K562 (cell line): ENCODE measurements around the gene ZNF787. TPM values are rescaled to one million over a fixed set of nuclear protein-coding genes. Genes with fewer than 3 reads are reported as not detected.

Source experiments
- ATAC-seq: fragments of 200-7000 bp; cut with Tn5 transposase; 3 replicates; pipeline ENCODE4 v1.9.1; 2020; ENCODE audit warnings: moderate library complexity
- BruUV-seq: library from RNA; stranded (reverse); fragments of 400-500 nt; replicated peaks from 2 replicates; lab custom pipeline; 2021; lab: Mats Ljungman, UMichigan
- CTCF ChIA-PET: fragments of 300-600 bp; formaldehyde crosslinking; extraction: SDS; loops from one replicate; lab custom pipeline; 2021; ENCODE audit warnings: low intra/inter-chr PET ratio; lab: Yijun Ruan, JAX
- POLR2A ChIA-PET: fragments of 300-600, 350-650 bp; sonication (Branson Sonifier 250); formaldehyde crosslinking; extraction: SDS; loops from one replicate; lab custom pipeline; 2021; ENCODE audit warnings: antibody characterized with exemption, inconsistent platforms; lab: Yijun Ruan, JAX
- DNase-seq, 4 experiments: peaks; one replicate each; pipeline versions ENCODE4 v3.0.0 to v3.0.0-alpha.2; 2011 to 2018; ENCODE audit warnings: low spot score in 3 of 4, mixed read lengths in 3 of 4; ENCODE audit errors: extremely low read depth in 1 of 4
- FAIRE-seq: peaks from 2 replicates; lab custom pipeline; 2011; peaks lifted over from hg19 to GRCh38; lab: Jason Lieb, UNC
- H2AFZ ChIP-seq: 2 replicates; pipeline ENCODE4 v1.6.0; 2011; ENCODE audit warnings: low read depth, low read length, control low read depth, inconsistent platforms
- H3K27ac ChIP-seq: fragments of 200-600 bp; 3 replicates; pipeline ENCODE4 v1.8.0; 2011; ENCODE audit warnings: low read depth, mild to moderate bottlenecking, control low read depth, inconsistent platforms, low read length, moderate library complexity, mixed read lengths; ENCODE audit errors: extremely low read depth
- H3K27me3 ChIP-seq, 2 experiments: fragments of 300-600 bp in 1 of 2; 2 replicates in 1 of 2; 3 replicates in 1 of 2; pipeline versions ENCODE4 v1.6.0 to v1.8.0; 2011; ENCODE audit warnings: inconsistent platforms in 2 of 2, low read length in 2 of 2, mild to moderate bottlenecking in 1 of 2, mixed read lengths in 1 of 2, moderate library complexity in 1 of 2; ENCODE audit not compliant: control insufficient read depth in 2 of 2, insufficient read depth in 2 of 2
- H3K36me3 ChIP-seq: fragments of 300-600 bp; 3 replicates; pipeline ENCODE4 v1.8.0; 2011; ENCODE audit warnings: mild to moderate bottlenecking, low read length, inconsistent platforms; ENCODE audit not compliant: control insufficient read depth, insufficient read depth
- H3K4me1 ChIP-seq, 2 experiments: fragments of 200-600 bp in 1 of 2; replicated peaks in 1 of 2; 2 replicates in 1 of 2; 3 replicates in 1 of 2; pipeline versions ENCODE4 v1.5.1 to v1.8.0; 2011; ENCODE audit warnings: inconsistent platforms in 2 of 2, low read length in 2 of 2, mild to moderate bottlenecking in 1 of 2, mixed read lengths in 1 of 2, moderate library complexity in 1 of 2; ENCODE audit not compliant: control insufficient read depth in 2 of 2, insufficient read depth in 2 of 2
- H3K4me2 ChIP-seq: 2 replicates; pipeline ENCODE4 v1.6.1; 2011; ENCODE audit warnings: low read length, control low read depth, inconsistent platforms, mixed read lengths; ENCODE audit not compliant: insufficient read depth
- H3K4me3 ChIP-seq: fragments of 200-600 bp; sonication (generic), shearing (Covaris generic); 2 replicates; pipeline ENCODE4 v1.5.1; 2016; ENCODE audit warnings: control low read depth, inconsistent platforms
- H3K79me2 ChIP-seq: fragments of 200-600 bp; 3 replicates; pipeline ENCODE4 v1.8.0; 2011; ENCODE audit warnings: low read length, inconsistent platforms; ENCODE audit not compliant: control insufficient read depth, insufficient read depth
- H3K9ac ChIP-seq, 2 experiments: 2 replicates each; pipeline versions ENCODE4 v1.6.0 to v1.6.1; 2011; ENCODE audit warnings: low read depth in 2 of 2, low read length in 2 of 2, control low read depth in 1 of 2, inconsistent platforms in 1 of 2, mild to moderate bottlenecking in 1 of 2, mixed read lengths in 1 of 2; ENCODE audit not compliant: insufficient read depth in 1 of 2
- H3K9me1 ChIP-seq: one replicate; pipeline ENCODE4 v1.6.0; 2011; ENCODE audit warnings: inconsistent platforms, mild to moderate bottlenecking, low read length, moderate library complexity; ENCODE audit not compliant: control insufficient read depth, insufficient read depth
- H3K9me3 ChIP-seq: replicated peaks from 2 replicates; pipeline ENCODE4 v1.5.1; 2011; ENCODE audit warnings: low read depth, low read length, inconsistent platforms; ENCODE audit not compliant: control insufficient read depth, insufficient read depth
- H4K20me1 ChIP-seq: replicated peaks from 2 replicates; pipeline ENCODE4 v1.6.1; 2011; ENCODE audit warnings: low read length, inconsistent platforms, mixed read lengths; ENCODE audit not compliant: control insufficient read depth, insufficient read depth
- CBX3 ChIP-seq, 2 experiments: IDR thresholded peaks; 1 replicate in 1 of 2; 2 replicates in 1 of 2; pipeline ENCODE4 v1.6.1; 2012; ENCODE audit warnings: inconsistent platforms in 2 of 2, low read length in 2 of 2, borderline replicate concordance in 1 of 2, control low read depth in 1 of 2
- CBX5 ChIP-seq: IDR thresholded peaks from 2 replicates; pipeline ENCODE4 v1.6.1; 2014; ENCODE audit warnings: low read depth, borderline replicate concordance
- ETS1 ChIP-seq: conservative IDR thresholded peaks from 2 replicates; pipeline ENCODE4 v1.6.1; 2011; ENCODE audit warnings: low read depth, mild to moderate bottlenecking, low read length; ENCODE audit not compliant: control insufficient read depth
- FOXK1 ChIP-seq: sonication (generic); formaldehyde crosslinking; IDR thresholded peaks from 2 replicates; pipeline ENCODE4 v1.8.0; 2022; ENCODE audit warnings: missing genetic modification reagents, mild to moderate bottlenecking, borderline replicate concordance
- GATA2 ChIP-seq: sonication (generic); formaldehyde crosslinking; IDR thresholded peaks from 2 replicates; pipeline ENCODE4 v1.4.0; 2020; ENCODE audit warnings: mild to moderate bottlenecking, missing genetic modification reagents
- KAT2B ChIP-seq: IDR thresholded peaks from one replicate; pipeline ENCODE4 v1.6.1; 2012; ENCODE audit warnings: low read depth, mild to moderate bottlenecking, control low read depth, inconsistent platforms, low read length, moderate library complexity
- MEIS2 ChIP-seq: fragments of 450-650 bp; IDR thresholded peaks from 2 replicates; pipeline ENCODE4 v1.6.1; 2014; ENCODE audit warnings: mild to moderate bottlenecking; ENCODE audit not compliant: partially characterized antibody
- POLR2G ChIP-seq: fragments of 200-400 bp; formaldehyde crosslinking; IDR thresholded peaks from 2 replicates; pipeline ENCODE4 v1.6.1; 2017; ENCODE audit warnings: low read depth, mild to moderate bottlenecking, antibody characterized with exemption, low read length, moderate library complexity
- RCOR1 ChIP-seq, 2 experiments: IDR thresholded peaks; 2 replicates each; pipeline ENCODE4 v1.6.1; 2012; ENCODE audit warnings: low read depth in 2 of 2, low read length in 2 of 2, borderline replicate concordance in 1 of 2, improper control_type of control experiment in 1 of 2
- SNRNP70 ChIP-seq: fragments of 200-400 bp; formaldehyde crosslinking; optimal IDR thresholded peaks from 2 replicates; pipeline ENCODE3; 2017; ENCODE audit warnings: low read depth, low read length
- SRF ChIP-seq, 2 experiments: fragments of 250-450, 450-650 bp in 1 of 2; sonication (Bioruptor Pico) in 1 of 2; sonication (generic) in 1 of 2; formaldehyde crosslinking; IDR thresholded peaks; 2 replicates each; pipeline versions ENCODE4 v1.5.0 to v1.5.1; 2020 to 2022; ENCODE audit warnings: mild to moderate bottlenecking in 1 of 2, missing genetic modification reagents in 1 of 2
- ZNF445 ChIP-seq: fragments of 250-450 bp; sonication (Bioruptor Pico); IDR thresholded peaks from 2 replicates; pipeline ENCODE4 v1.4.0; 2020; ENCODE audit warnings: low read depth, mild to moderate bottlenecking, moderate library complexity
- WGBS: fragments of 100-300 bp; shearing (Covaris generic); methylation state at CpG from one replicate; pipeline ENCODE4 v1.1.6; 2016; ENCODE audit warnings: low coverage, mixed read lengths; ENCODE audit not compliant: insufficient coverage; ENCODE audit errors: missing lambda C conversion rate; 5-methylcytosine and 5-hydroxymethylcytosine counted together
- in situ Hi-C: fragments of 300-500 bp; cut with MboI; formaldehyde crosslinking; loops from 4 replicates; pipeline ENCODE4 v1.15.0; 2018; ENCODE audit warnings: inconsistent platforms, mixed read lengths
- intact Hi-C: fragments of 100-400 bp; cut with micrococcal nuclease; formaldehyde crosslinking; loops from 2 replicates; pipeline ENCODE4 v1.14.2; 2022
- polyA plus RNA-seq, 8 experiments: library from polyadenylated mRNA; depleted of rRNA in 4 of 8; stranded (reverse) in 5 of 8; unstranded in 3 of 8; fragments of >200 nt; fragmentation: Nextera tagmentation in 2 of 8; fragmentation: Illumina TruSeq in 1 of 8; extraction: Ambion mirVana in 2 of 8; extraction: Trizol in 1 of 8; gene quantifications; 2 replicates each; pipeline versions ENCODE4 v1.2.1 to v1.2.3, GENCODE V29; 2011 to 2014; ENCODE audit warnings: inconsistent platforms in 1 of 8, missing spikeins in 1 of 8
- total RNA-seq, 7 experiments: library from RNA; depleted of rRNA in 6 of 7; stranded (reverse); fragments of >200 nt in 6 of 7; fragmentation: Illumina TruSeq in 2 of 7; extraction: Trizol in 2 of 7; gene quantifications; 2 replicates each; pipeline versions ENCODE4 v1.2.1 to v1.2.3, GENCODE V29; 2011 to 2021; ENCODE audit warnings: low replicate concordance in 1 of 7
- TF ChIP-seq, protein P1 (sequence below): fragments of 450-650 bp; IDR thresholded peaks from 2 replicates; pipeline ENCODE4 v1.6.1; 2018; ENCODE audit not compliant: partially characterized antibody
- TF ChIP-seq, protein P2 (sequence below): fragments of 450-650 bp; IDR thresholded peaks from 2 replicates; pipeline ENCODE4 v1.6.1; 2014; ENCODE audit warnings: low read depth, mild to moderate bottlenecking, moderate library complexity, borderline replicate concordance

ZNF787 gene
- total and polyA plus RNA-seq, 9 of the 15 experiments (the other 6 are each of a cell fraction or from before 2014, with no cell fraction given) = 0.45 to 77.6 (median 7.3) TPM

DNA sequence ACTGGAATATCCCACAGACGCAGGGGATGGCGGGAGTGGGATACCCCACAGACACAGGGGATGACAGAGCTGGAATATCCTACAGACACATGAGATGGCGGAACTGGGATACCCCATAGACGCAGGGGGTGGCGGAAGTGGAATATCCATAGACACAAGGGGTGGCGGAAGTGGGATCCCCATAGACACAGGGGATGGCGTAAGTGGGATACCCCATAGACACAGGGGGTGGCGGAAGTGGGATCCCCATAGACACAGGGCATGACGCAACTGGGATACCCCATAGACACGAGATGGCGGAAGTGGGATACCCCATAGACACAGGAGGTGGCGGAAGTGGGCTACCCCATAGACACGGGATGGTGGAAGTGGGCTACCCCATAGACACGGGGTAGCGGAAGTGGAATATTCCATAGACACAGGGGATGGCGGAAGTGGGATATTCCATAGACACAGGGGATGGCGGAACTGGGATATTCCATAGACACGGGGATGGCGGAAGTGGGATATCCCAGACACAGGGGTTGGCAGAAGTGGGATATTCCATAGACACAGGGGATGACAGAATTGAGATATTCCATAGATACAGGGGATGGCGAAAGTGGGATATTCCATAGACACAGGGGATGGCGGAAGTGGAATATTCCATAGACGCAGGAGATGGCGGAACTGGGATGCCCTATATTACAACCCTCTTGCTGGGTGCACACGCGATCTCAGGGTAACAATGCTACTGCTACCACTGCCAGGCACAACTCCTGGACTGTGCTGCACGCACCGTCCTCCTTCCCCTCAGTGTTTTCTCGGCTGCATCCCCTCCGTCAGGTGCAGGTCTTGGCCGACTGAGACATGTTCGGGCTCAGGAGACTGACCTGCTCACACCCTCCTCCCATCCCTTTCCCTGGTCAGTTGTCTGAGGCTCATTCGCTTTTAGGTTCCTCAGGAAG, 28.1 kb downstream of the ZNF787 start:
- intact Hi-C loops = no loop called here
- FAIRE-seq (no peak), ATAC-seq (no peak), DNase-seq (no peak)
- Histone ChIP-seq H3K4me3 (no peak overlapping the region), H3K9me1 (no peaks in the 10 kb centered on the region), H3K9me3 (peaks cover 15% of the 10 kb centered on the region), H3K36me3 (peaks cover 78% of the 10 kb centered on the region; the same call in 2 of the 3 replicates), H3K27me3 (no peaks in the 10 kb centered on the region), H2AFZ (no peak overlapping the region), H4K20me1 (no peaks in the 10 kb centered on the region), H3K79me2 (peaks cover 66% of the 10 kb centered on the region), H3K4me1 (no peaks in the 10 kb centered on the region; a peak in 1 of 5 replicates), H3K4me2 (no peak overlapping the region), H3K27ac (no peak overlapping the region), H3K9ac (no peak overlapping the region)
- WGBS = 97% methylated on average over 32 of the region's 32 CpGs
- POLR2A ChIA-PET = no interaction called here
- no TSS peak for BruUV-seq
- CTCF ChIA-PET = no interaction called here
- in situ Hi-C loops = no loop called here
- TF ChIP-seq FOXK1 (CRISPR knock-in tag) = no peak
- no peak for TF ChIP-seq SNRNP70
- peak; percentile 69; the same call in 1 of the 2 replicates for TF ChIP-seq ZNF445 (CRISPR knock-in tag)
- no peak for TF ChIP-seq GATA2 (CRISPR knock-in tag)
- TF ChIP-seq SRF (CRISPR knock-in tag; IDR thresholded peaks at IDR 0.05) = no peak
- TF ChIP-seq ETS1 = no peak
- no peak for TF ChIP-seq KAT2B
- TF ChIP-seq, protein P1, sequence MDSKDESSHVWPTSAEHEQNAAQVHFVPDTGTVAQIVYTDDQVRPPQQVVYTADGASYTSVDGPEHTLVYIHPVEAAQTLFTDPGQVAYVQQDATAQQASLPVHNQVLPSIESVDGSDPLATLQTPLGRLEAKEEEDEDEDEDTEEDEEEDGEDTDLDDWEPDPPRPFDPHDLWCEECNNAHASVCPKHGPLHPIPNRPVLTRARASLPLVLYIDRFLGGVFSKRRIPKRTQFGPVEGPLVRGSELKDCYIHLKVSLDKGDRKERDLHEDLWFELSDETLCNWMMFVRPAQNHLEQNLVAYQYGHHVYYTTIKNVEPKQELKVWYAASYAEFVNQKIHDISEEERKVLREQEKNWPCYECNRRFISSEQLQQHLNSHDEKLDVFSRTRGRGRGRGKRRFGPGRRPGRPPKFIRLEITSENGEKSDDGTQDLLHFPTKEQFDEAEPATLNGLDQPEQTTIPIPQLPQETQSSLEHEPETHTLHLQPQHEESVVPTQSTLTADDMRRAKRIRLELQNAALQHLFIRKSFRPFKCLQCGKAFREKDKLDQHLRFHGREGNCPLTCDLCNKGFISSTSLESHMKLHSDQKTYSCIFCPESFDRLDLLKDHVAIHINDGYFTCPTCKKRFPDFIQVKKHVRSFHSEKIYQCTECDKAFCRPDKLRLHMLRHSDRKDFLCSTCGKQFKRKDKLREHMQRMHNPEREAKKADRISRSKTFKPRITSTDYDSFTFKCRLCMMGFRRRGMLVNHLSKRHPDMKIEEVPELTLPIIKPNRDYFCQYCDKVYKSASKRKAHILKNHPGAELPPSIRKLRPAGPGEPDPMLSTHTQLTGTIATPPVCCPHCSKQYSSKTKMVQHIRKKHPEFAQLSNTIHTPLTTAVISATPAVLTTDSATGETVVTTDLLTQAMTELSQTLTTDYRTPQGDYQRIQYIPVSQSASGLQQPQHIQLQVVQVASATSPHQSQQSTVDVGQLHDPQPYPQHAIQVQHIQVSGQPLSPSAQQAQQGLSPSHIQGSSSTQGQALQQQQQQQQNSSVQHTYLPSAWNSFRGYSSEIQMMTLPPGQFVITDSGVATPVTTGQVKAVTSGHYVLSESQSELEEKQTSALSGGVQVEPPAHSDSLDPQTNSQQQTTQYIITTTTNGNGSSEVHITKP = peak; percentile 66
- TF ChIP-seq CBX3 (IDR thresholded peaks at IDR 0.05; ENCODE audit: borderline replicate concordance in 1 of 2, low read length in 2 of 2) = peak in 1 of 2 experiments; percentile 79; a peak in 2 of 3 replicates
- TF ChIP-seq, protein P2, sequence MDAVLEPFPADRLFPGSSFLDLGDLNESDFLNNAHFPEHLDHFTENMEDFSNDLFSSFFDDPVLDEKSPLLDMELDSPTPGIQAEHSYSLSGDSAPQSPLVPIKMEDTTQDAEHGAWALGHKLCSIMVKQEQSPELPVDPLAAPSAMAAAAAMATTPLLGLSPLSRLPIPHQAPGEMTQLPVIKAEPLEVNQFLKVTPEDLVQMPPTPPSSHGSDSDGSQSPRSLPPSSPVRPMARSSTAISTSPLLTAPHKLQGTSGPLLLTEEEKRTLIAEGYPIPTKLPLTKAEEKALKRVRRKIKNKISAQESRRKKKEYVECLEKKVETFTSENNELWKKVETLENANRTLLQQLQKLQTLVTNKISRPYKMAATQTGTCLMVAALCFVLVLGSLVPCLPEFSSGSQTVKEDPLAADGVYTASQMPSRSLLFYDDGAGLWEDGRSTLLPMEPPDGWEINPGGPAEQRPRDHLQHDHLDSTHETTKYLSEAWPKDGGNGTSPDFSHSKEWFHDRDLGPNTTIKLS = no peak
- TF ChIP-seq CBX5 = 0 out of 2 replicates have a peak, but pooled peaks have one; percentile 10
- TF ChIP-seq MEIS2 = no peak
- 0 out of 2 replicates have a peak, but pooled peaks have one; percentile 19 for TF ChIP-seq POLR2G
- no peak for TF ChIP-seq RCOR1 (IDR thresholded peaks at IDR 0.05; ENCODE audit: borderline replicate concordance in 1 of 2, low read depth in 2 of 2, low read length in 2 of 2)
